KBM-7 (cell line): ENCODE measurements around the gene POLE.
"Not testable (repeated sequence)": the region's sequence is repeated elsewhere in the genome, so short reads cannot be mapped to it uniquely, and the experiment has no call there.

Source experiments
- DNase-seq: peaks from one replicate; pipeline ENCODE4 v3.0.0-alpha.2; 2015
- in situ Hi-C: fragments of 300-500 bp; cut with MboI; formaldehyde crosslinking; loops from 2 replicates; pipeline ENCODE4 v1.14.3; 2020; ENCODE audit warnings: low sequenced_read_pairs, low pct_unique_long_range_greater_than_20kb, mixed read lengths

The POLE gene

DNA sequence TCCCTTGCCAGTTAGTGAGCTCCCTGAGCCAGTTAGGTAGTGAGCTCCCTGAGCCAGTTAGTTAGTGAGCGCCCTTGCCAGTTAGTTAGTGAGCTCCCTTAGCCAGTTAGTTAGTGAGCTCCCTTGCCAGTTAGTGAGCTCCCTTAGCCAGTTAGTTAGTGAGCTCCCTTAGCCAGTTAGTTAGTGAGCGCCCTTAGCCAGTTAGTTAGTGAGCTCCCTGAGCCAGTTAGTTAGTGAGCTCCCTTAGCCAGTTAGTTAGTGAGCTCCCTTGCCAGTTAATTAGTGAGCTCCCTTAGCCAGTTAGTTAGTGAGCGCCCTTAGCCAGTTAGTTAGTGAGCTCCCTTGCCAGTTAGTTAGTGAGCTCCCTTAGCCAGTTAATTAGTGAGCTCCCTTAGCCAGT lies 4.9 kb upstream of the POLE start:
- DNase-seq, in situ Hi-C loops: not testable (repeated sequence)

DNA sequence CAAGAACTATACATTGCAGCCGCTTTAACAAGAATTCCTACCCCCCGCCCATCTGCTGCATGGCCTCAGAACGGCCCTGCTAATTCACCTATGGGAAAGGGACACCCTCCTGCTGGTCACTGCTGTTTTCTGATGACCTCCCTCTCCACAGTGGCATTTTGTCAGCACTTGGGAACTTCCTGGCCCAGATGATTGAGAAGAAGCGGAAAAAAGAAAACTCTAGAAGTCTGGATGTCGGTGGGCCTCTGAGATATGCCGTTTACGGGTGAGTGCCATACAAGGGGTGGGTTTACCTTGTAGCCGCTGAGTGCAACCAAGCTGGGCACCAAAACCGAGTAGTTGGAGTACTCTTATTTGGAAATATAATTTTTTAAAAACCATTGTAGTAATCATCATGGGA lies 3.0 kb upstream of the POLE start:
- in situ Hi-C loops, result no loop called here
- DNase-seq, result no peak

DNA sequence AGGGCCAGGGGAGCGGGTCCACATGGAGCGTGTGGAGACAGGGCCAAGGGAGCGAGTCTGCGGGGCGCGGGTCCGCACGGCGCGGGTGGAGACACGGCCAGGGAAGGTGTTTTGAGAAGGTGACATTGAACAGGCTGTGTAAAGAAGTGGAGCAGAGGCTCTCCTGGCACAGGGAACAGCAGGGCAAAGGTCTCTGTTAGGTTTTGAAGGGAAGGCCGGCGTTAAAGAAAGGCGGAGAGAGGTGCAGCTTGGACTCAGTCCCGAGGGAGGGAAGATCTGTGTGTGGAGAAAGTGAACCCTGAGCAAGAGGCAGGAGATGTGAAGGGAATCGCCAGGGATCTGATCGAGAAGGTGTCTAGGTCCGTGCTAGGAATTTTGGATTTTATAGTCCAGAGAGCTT lies 2.1 kb upstream of the POLE start:
- DNase-seq, result no peak
- in situ Hi-C loops, result no loop called here

DNA sequence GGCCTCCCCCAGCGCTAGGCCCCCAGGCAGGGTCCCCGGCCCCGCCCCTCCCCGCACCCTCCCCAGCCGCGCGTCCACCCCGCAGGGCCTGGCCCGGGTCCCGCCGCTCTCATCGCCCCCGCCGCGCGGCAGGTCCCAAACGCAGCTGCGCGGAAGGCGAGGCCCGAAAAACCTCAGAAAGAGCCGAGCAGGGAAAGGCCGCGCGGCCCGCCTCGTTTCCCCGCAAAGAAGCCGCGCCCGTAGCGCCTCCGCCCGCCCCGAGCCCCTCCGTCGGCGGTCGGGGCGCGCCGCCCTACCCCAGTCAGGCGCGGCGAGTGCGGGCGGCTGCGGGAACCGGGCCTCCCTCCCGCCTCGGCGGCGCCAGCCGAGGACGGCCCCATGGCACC lies 324 bp downstream of the POLE start:
- in situ Hi-C loops, result no loop called here
- no peak for DNase-seq

DNA sequence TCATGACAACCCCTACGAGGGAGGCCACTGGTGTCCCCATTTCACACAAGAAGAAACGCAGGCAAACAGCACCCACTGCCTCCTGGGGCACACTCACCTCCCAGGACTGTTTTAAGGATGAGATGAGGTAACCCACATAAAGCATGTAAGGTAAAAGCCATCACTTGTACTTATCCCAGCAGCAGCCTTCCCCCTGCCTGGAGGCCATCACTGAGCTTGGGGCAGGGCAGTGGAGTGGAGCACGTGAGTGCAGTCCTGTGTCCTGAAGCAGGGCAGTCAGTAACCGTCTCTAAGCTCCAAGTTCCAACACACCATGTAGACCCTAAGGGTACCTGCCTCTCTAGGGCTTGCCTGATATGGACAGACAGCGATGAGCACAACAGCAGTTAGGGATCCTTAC lies 1.7 kb downstream of the POLE start:
- DNase-seq, result no peak
- in situ Hi-C loops, result no loop called here

DNA sequence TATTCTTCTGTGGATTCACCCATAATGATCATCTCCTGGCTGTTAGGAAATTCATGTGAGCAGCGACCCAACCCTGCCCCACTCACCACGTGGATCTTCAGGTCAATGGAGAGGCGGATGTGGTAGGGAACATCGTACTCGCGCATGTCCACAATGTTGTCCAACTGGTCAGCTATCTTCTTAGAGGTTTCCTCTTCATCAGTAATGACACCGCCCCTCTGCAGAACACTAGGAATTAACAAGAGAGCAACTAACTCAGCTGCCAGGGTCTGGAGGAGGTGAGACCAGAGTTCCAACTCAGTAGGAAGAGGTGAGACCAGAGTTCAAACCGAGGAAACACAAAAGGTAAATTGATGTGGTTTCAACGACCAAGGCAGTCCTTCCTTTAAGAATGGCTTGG lies 9.7 kb downstream of the POLE start:
- no peak for DNase-seq
- in situ Hi-C loops, result no loop called here

DNA sequence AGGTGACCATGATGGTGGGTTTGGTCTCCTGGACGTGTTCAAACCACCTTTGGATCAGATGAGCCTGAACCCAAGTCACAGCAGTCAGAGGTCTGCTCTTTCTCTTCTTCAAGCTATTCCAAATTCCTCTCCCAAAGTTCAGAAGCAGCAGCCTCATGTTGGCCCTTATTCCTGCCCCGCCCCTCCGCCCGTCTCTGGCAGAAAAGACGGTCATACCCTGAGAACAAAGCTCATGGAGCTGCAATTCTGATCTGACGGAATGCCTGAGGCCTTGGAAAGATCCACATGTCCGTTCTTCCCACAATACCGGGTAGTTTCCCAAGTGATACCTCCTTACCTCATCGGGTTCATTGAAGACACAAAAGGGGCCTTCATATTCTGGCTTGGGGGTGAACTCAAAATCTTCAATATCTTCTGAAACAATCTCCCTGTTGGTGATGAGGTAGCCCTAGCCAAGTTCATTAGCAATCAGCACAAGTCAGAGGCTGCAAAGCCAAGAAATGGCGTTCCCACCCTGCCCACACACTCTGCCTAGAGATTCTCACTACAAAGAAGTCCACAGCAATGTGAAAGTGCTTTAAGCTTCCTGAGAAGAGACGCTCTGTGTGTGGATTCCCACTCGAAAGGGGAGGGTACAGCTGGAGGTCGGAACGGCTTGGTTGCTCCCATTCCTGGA lies 11.2 kb downstream of the POLE start:
- DNase-seq, result no peak
- in situ Hi-C loops, result no loop called here

DNA sequence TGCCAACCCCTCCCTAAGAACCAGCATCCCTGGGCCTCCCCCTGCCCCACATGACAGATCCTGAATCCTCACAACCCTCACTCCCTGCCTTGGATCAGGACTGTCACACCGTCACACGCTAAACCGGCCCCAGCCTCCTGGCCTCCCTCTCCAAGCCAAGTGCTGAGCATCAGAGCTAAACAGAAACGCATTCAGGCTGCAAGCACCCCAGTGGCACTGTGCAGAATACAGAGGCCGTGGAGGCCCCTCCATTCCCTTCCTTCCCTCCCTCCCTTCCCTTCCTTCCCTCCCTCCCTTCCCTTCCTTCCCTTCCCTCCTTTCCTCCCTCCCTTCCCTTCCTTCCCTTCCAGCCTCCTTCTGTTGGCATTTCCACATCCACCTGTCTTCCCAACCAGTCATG lies 12.6 kb downstream of the POLE start:
- no peak for DNase-seq
- in situ Hi-C loops, result no loop called here

DNA sequence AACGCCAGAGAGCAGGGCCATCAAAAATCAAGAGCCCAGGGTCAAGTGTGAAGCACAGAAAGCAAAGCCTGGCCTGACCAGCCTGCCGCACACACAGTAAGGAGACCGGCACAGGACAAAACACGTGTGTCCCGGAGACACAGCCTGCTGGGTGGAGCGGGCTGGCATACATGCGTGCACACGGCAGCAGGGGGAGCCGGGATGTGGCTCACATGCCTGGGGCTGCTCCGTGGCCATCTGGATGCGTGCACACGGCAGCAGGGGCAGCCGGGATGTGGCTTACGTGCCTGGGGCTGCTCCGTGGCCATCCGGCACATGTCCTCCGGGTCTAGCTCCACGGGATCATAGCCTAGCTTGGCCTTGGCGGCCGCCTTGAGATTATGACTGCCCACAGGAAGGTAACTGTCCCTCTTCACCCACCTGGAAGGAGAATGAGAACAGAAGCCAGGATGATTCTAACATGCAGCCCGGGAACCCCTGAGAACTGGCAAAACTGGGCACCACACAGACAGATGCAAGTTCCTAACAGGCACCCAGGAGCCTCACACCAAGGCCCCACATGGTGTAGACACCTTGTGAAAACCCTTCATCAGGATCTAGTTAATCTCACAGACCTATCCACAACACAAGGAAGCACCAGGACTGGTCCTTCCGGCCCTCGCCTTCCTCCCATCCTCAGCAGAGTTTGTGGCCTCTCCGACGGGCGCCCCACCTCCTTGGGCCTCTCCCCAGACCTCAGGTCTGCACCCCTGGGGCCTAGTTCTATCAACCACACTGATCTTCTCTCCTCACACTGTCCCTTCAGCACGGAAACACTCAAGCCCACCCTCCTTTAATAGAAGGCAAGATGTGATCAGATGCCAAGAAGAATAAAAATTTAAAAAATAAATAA lies 13.6 kb downstream of the POLE start:
- in situ Hi-C loops, result no loop called here
- DNase-seq, result no peak

DNA sequence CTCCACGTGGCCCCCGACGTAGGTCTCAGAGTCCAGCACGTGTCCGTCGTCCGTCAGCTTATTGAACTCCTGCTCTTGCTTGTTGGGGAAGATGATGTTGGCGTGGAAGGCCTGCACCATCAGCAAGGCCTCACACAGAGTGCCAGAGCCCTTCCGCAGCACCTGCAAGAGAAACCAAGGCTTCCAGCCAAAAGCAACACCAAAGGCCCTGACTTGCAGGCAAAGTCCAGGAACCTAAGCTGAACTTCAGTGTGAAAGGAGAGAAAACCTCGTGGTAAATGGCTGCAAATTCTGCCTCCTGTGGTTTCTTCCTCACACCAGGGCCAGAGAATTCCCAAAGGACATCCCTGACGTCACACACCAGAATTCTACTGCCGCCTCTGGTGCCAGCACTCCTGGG lies 14.5 kb downstream of the POLE start:
- DNase-seq, result no peak
- in situ Hi-C loops, result no loop called here

DNA sequence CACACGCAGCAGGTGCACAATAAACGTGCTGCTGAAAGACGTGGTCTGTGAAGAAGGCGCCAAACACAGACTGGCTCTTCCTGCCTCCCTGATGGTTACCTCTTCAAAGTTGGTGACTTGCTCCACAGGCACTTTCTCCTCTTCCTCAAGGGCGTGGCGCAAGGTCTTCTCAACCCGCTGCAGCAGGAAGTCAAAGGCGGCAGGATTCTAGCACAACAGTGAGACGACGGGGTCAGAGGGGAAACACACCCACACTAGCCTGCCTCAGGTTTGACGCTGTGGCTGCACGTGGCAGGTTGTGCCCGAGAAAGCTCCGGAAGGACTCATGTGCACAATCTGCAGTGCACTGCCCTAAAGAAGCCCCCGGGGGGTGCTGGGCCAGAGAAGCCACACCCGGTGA lies 15.0 kb downstream of the POLE start:
- DNase-seq, result no peak
- in situ Hi-C loops, result no loop called here

DNA sequence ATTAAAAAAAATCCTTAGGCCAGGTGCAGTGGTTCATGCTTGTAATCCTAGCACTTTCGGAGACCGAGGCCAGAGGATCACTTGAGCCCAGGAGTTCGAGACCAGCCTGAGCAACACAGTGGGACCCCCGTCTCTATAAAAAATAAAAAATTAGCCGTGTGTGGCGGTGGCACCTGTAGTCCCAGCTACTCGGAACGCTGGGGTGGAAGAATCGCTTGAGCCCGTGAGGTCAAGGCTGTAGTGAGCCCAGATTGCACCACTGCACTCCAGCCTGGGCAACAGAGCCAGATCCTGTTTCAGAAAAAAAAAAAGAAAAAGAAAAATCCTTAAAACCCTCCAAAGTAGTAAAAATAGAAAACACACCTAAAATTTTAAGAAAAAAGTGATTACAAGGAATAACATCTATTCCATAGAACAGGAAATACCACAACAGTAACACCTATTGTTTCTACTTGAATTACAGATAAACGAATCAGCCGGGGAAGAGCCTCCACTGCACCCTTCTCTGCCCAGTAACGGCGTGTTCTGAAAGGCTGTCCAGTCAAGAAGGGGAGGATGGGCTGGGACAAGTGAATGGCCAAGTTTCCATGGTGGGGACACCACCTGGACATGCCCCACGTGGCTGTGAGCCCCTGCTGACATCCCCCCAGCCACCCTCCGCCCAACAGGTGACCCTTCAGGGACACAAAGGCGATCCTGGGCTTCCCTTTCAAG lies 17.8 kb downstream of the POLE start:
- DNase-seq, result no peak
- in situ Hi-C loops, result no loop called here

DNA sequence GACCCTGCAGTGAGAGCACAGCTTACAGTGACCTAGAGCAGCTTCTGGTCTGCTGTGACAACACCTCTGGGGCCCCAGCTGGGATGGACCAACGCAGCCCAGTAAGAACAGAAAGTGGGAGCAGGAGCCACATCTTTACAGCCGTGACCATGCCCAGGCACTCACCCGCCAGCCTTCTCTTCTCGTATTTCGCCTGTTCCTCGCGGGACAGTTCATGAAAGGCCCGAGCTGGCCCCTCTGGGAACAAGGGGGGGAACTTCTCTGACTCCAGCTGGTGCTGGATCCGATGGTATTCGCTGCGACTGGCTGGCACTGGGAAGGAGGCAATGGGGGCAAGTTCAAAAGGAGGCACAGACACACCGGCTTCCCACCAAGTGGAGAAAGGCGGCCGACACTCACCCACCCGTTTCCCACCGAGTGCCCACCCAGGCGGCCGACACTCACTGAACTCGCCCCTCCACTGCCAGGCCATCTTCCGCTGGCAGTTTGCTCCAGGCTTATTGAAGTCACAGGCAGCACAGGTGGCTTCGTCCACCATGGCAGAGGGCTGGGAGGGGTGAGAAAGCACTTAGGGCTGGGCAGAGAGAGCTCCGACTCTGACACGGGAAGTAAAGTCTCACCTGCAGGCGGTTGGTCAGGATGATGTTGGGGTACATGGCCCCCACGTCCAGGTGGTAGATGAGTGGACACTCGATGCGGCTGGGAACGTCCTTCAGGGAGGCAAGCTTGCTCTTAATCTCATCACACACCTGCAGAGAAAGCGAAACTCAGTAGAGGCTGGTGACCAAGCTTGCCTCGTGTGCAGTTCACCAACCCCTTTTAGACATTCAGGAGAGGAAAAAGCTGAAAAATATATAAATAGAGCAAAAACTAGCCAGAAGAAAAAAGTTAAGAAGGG lies 18.7 kb downstream of the POLE start:
- in situ Hi-C loops, result no loop called here

DNA sequence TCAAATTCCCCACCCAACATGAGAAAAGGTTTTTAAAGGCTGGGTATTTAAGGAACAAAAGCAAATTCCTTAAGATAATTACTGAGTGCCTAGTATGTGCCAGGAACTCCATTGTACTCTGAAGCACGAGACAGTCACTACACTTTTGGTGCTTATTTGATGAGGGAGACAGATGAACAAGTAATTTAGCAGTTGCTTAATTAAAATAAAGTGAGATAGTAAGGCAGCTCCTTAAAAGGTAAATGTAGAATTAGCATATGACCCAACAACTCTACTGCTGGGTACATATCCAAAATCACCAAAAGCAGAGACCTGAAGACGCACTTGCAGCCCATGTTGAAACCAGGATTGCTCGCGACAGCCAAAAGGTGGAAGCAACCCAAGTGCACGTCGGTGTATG lies 21.3 kb downstream of the POLE start:
- in situ Hi-C loops, result no loop called here
- DNase-seq, result no peak

More for the DNA sequence above, 18.7 kb downstream of the POLE start:
- DNase-seq, result no peak

DNA sequence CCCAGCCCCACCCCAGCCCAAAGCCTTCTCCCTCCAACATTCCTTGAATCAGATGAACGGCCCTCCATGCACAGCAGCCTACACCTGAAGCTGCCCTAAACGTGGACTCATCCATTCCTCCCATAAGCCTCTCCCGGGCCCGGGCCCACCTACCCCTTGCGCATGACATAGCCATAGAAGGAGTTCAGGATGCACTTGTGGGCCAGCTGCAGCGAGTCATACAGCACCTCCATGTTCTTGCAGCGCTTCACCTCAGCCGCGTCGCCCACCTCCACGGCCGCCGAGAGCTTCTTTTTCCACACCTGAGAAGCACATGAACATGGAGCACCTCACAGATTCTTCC lies 22.0 kb downstream of the POLE start:
- in situ Hi-C loops, result no loop called here
- no peak for DNase-seq

DNA sequence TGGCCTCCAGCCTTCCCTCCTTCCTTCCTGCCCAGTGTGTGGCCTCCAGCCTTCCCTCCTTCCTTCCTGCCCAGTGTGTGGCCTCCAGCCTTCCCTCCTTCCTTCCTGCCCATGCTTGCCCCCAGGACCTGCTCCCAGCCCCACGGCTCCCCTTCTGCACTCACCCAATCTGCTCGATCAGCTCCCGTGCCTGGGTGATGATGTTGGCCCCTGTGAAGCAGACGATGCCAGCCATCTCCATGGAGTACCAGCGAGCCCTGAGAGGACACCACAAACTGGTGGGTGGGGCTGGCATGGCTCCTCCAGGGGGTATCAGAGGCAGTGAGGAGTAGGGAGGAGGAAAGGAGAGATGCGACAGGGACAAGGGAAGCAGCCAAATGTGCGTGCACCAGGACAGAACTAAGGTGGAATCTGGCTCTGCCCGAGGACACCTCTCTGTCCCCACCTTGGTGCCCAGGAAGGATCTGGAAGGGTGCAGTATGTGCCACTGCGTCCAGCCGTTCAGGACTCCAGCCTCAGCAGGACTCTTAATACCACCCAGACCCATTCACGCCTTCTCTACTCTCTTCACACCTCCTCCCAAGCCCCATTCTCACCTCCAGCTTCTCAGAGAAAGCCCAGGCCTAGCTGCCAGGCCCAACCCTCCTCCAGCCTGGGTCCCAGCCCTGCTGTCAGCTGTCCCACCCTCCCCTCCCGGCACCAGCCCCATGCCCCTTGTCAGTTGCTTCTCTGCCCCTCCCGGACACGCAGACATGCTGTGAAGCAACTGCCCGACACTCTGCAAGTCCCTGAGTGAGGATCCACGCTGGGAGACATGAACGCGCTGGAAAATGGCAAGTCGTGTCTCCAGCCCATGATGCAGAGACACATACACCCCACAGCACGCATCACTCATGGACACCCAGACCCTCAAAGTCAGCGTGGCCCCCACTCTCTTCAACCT lies 22.7 kb downstream of the POLE start:
- DNase-seq, result no peak
- in situ Hi-C loops, result no loop called here

DNA sequence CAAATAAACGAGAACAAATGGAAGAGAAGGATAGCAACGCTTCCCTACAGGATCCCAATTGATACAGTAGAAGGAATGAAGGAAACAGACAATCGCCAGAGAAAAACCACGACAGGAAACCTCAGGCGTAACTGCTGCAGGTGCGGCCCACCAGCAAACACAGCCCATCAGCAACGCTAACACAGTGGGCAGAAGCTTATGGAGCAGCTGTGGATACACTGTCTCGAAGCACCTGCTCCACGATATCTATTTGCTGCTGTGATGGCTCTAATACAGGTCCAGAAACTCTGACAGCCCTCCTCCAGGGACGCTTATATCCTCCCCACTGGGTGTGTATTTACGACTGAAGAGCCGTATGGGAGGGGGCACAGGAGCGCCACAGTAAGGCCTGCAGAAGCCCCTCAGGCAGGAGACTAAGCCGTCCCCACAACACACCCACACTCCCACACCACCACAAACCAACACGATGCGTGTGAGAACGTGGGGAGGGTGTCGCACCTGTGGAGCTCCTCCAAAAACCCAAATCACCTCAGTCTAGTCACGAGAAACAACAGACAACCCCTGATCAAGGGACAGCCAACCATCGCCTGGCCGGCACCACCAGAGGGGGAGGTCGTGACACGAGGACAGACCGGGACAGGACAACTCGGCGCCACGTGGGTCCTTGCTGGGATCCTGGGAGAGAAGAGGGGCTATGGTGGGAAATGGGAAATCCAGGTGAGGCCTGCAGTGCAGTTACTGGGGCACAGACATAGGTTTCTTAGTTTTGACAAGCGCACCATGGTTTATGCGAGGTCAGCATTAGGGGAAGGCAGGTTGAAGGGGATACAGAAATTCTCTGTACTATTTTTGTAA lies 24.0 kb downstream of the POLE start:
- peak; percentile 54 for DNase-seq
- in situ Hi-C loops, result no loop called here
